CD4-positive, alpha-beta memory T cell (primary cell): Measurements from ENCODE around the gene GRHL1. TPM values are rescaled to one million over a fixed set of nuclear protein-coding genes. Genes with fewer than 3 reads are reported as not detected.
A peak's percentile ranks its signal among the peaks of the same experiment; 100 is the strongest.
"Not testable (repeated sequence)": the region's sequence is repeated elsewhere in the genome, so short reads cannot be mapped to it uniquely, and the experiment has no call there.

Experiments used
- CTCF ChIA-PET: fragments of 350-600 bp; sonication (Branson Sonifier 250); formaldehyde crosslinking; loops from one replicate; lab custom pipeline; 2021; ENCODE audit warnings: inconsistent platforms; ENCODE audit not compliant: partially characterized antibody; lab: Charles Lee
- POLR2A ChIA-PET: fragments of 350-600 bp; sonication (Branson Sonifier 250); formaldehyde crosslinking; loops from one replicate; lab custom pipeline; 2021; ENCODE audit not compliant: partially characterized antibody; lab: Charles Lee
- DNase-seq, 5 donors: peaks; one replicate each; pipeline versions ENCODE4 v3.0.0 to v3.0.0-alpha.2; 2020 to 2022; ENCODE audit warnings: mixed read lengths in 1 of 5
- H3K27ac ChIP-seq: one replicate; pipeline ENCODE4 v1.7.0; 2013; ENCODE audit warnings: low read depth, low read length
- H3K27me3 ChIP-seq: 2 replicates; pipeline ENCODE4 v1.7.0; 2013; ENCODE audit warnings: mild to moderate bottlenecking, low read length, moderate library complexity; ENCODE audit not compliant: insufficient read depth
- H3K36me3 ChIP-seq: 2 replicates; pipeline ENCODE4 v1.7.0; 2013; ENCODE audit warnings: mild to moderate bottlenecking, low read length, moderate library complexity; ENCODE audit not compliant: insufficient read depth
- H3K4me1 ChIP-seq: 2 replicates; pipeline ENCODE4 v1.7.0; 2013; ENCODE audit warnings: mild to moderate bottlenecking, low read length, moderate library complexity; ENCODE audit not compliant: insufficient read depth
- H3K4me3 ChIP-seq, 2 donors: one replicate each; pipeline ENCODE4 v1.7.0; 2013; ENCODE audit warnings: low read length in 2 of 2, mild to moderate bottlenecking in 1 of 2
- H3K9me3 ChIP-seq, 2 donors: one replicate each; pipeline ENCODE4 v1.7.0; 2013; ENCODE audit warnings: low read length in 2 of 2, control low read depth in 1 of 2; ENCODE audit not compliant: control insufficient read depth in 1 of 2
- H3K27ac Mint-ChIP-seq, 7 donors: one replicate each; pipeline ENCODE4 v1.8.0; 2020 to 2021; ENCODE audit warnings: mixed read lengths in 7 of 7, mild to moderate bottlenecking in 6 of 7, inconsistent platforms in 3 of 7, moderate library complexity in 3 of 7
- H3K27me3 Mint-ChIP-seq, 2 donors: one replicate each; pipeline ENCODE4 v1.8.0; 2020 to 2021; ENCODE audit warnings: mixed read lengths in 2 of 2
- H3K36me3 Mint-ChIP-seq, 2 donors: one replicate each; pipeline ENCODE4 v1.8.0; 2020 to 2021; ENCODE audit warnings: mixed read lengths in 2 of 2, inconsistent platforms in 1 of 2, mild to moderate bottlenecking in 1 of 2
- H3K4me1 Mint-ChIP-seq, 4 donors: one replicate each; pipeline ENCODE4 v1.8.0; 2020 to 2021; ENCODE audit warnings: mixed read lengths in 4 of 4, mild to moderate bottlenecking in 1 of 4
- H3K4me3 Mint-ChIP-seq, 8 donors: one replicate each; pipeline ENCODE4 v1.8.0; 2020 to 2021; ENCODE audit warnings: mixed read lengths in 8 of 8, mild to moderate bottlenecking in 7 of 8, moderate library complexity in 6 of 8, inconsistent platforms in 3 of 8
- H3K9me3 Mint-ChIP-seq, 8 donors: one replicate each; pipeline ENCODE4 v1.8.0; 2020 to 2021; ENCODE audit warnings: mixed read lengths in 8 of 8, mild to moderate bottlenecking in 5 of 8, inconsistent platforms in 3 of 8, moderate library complexity in 1 of 8
- intact Hi-C: fragments of 100-400 bp; cut with micrococcal nuclease; formaldehyde crosslinking; loops from one replicate; pipeline ENCODE4 v1.15.1; 2023
- polyA plus RNA-seq, 2 donors: library from polyadenylated mRNA; unstranded; fragments of 300-500 nt; fragmentation: Illumina TruSeq; gene quantifications; one replicate each; pipeline ENCODE4 v1.2.3, GENCODE V29; 2021
- total RNA-seq, 2 experiments: library from RNA; stranded (reverse); gene quantifications; one replicate each; pipeline ENCODE4 v1.2.3, GENCODE V29; 2021

The GRHL1 gene
- total and polyA plus RNA-seq, 4 experiments from 2014 or later = 0.14 to 0.49 (median 0.33) TPM

DNA sequence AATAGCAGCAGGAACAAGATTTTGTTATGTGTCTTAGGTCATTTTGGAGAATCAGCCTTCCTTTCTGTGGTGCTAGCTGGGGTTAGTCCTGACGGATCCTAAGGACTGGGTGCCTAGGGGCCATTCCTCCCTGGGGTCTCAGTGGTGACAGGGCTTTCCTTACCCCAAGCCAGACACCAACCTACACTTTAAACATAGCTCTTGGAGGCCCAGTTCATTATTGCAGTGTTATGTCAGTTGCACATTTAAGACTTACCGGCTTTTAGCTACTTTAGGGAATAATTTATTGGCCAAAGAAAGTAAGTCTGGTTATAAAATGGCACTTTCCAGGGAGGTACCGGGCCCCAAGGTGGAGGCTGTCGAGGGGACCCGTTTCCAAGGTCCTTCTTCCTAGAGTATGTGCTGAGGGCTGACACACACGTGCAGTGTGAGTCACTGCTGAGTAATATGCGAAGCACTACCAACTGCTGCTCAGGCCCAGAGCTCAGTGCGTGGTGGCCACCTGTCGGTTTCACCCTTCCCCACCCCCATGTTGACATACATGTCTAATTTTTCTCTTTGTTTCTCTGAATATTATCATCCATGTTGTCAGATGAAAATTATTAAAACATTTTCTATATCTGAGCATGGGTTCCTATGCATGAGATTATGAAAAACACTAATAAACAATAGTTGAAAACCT, 37.0 kb upstream of the GRHL1 start:
- Mint-ChIP-seq H3K27ac (no peak overlapping the region), H3K4me1 (no peaks in the 10 kb centered on the region), H3K4me3 (no peak overlapping the region), H3K9me3 (no peaks in the 10 kb centered on the region), H3K27me3 (no peaks in the 10 kb centered on the region), H3K36me3 (peaks cover 35 to 67% of the 10 kb centered on the region in 2 donors)
- Histone ChIP-seq H3K36me3 (peaks cover 20% of the 10 kb centered on the region), H3K27me3 (no peaks in the 10 kb centered on the region), H3K9me3 (no peaks in the 10 kb centered on the region), H3K4me1 (no peaks in the 10 kb centered on the region), H3K4me3 (no peak overlapping the region), H3K27ac (no peak overlapping the region)
- ChIA-PET CTCF (no interaction called here), POLR2A (no interaction called here)
- intact Hi-C loops = no loop called here
- DNase-seq = no peak

DNA sequence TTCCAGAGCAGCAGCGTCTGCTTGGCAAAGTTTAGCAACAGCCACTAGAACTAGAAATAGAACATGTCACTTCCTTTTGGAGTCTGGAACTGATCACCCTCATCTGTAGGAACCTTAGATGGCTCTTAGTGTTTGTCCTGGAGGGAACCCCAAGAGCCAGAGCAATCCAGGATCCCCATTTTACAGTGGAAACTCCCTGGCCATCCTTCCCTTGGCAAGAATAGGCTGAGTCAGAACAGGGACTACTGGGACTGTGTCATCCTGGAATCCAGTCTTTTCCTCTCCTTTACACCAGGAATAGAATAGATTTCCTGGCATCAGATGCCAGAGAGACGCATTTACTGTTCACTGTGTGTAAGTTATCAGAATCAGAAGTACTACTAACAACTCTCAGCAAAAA, 33.2 kb upstream of the GRHL1 start:
- ChIA-PET CTCF (no interaction called here), POLR2A (no interaction called here)
- no peak for DNase-seq
- Mint-ChIP-seq H3K36me3 (peaks cover 38 to 56% of the 10 kb centered on the region in 2 donors), H3K4me1 (no peaks in the 10 kb centered on the region), H3K4me3 (no peak overlapping the region), H3K27ac (peak overlapping the region in 2 of 7 donors; percentile 23 to 36), H3K27me3 (no peaks in the 10 kb centered on the region), H3K9me3 (no peaks in the 10 kb centered on the region)
- Histone ChIP-seq H3K27me3 (no peaks in the 10 kb centered on the region), H3K9me3 (no peaks in the 10 kb centered on the region), H3K4me1 (no peaks in the 10 kb centered on the region), H3K4me3 (no peak overlapping the region), H3K36me3 (peaks cover 10% of the 10 kb centered on the region), H3K27ac (no peak overlapping the region)
- intact Hi-C loops = no loop called here

DNA sequence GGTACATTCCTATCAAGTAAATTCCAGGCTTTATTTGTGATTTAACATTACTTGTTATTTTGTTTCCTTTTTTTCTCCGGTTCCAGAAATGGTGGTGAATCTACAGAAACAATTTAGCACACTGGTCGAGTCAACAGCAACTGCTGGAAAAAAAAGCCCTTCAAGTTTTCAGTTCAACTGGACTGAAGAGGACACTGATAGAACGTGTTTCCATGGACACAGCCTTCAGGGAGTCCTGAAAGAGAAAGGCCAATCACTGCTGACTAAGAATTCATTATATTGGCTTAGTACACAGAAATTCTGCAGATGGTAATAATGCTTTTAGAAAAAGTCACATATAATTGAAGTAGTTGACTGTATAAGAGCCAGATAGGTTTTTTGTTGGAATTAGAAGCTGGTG, 32.0 kb upstream of the GRHL1 start:
- no peaks in the 10 kb centered on the region for H3K4me1 ChIP-seq
- ChIA-PET CTCF (no interaction called here), POLR2A (no interaction called here)
- intact Hi-C loops = no loop called here
- peaks cover 10% of the 10 kb centered on the region for H3K36me3 ChIP-seq
- H3K27me3 ChIP-seq = no peaks in the 10 kb centered on the region
- Mint-ChIP-seq H3K36me3 (peaks cover 33 to 56% of the 10 kb centered on the region in 2 donors), H3K4me3 (no peak overlapping the region), H3K4me1 (no peaks in the 10 kb centered on the region), H3K27ac (no peak overlapping the region), H3K9me3 (no peaks in the 10 kb centered on the region), H3K27me3 (no peaks in the 10 kb centered on the region)
- no peaks in the 10 kb centered on the region for H3K9me3 ChIP-seq
- no peak overlapping the region for H3K27ac ChIP-seq
- no peak overlapping the region for H3K4me3 ChIP-seq
- DNase-seq = no peak

DNA sequence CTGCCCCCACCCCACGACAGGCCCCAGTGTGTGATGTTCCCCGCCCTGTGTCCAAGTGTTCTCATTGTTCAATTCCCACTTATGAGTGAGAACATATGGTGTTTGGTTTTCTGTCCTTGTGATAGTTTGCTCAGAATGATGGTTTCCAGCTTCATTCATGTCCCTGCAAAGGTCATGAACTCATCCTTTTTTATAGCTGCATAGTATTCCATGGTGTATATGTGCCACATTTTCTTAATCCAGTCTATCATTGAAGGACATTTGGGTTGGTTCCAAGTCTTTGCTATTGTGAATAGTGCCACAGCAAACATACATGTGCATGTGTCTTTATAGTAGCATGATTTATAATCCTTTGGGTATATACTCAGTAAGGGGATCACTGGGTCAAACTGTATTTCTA, 24.5 kb upstream of the GRHL1 start:
- H3K27ac Mint-ChIP-seq, H3K4me3 Mint-ChIP-seq, H3K9me3 Mint-ChIP-seq, CTCF ChIA-PET, H3K4me1 ChIP-seq, H3K27me3 Mint-ChIP-seq, H3K4me3 ChIP-seq, H3K27ac ChIP-seq, POLR2A ChIA-PET, H3K27me3 ChIP-seq, H3K4me1 Mint-ChIP-seq, intact Hi-C loops, H3K36me3 ChIP-seq, H3K9me3 ChIP-seq, DNase-seq: not testable (repeated sequence)
- peaks cover 51 to 64% of the 10 kb centered on the region in 2 donors for H3K36me3 Mint-ChIP-seq

DNA sequence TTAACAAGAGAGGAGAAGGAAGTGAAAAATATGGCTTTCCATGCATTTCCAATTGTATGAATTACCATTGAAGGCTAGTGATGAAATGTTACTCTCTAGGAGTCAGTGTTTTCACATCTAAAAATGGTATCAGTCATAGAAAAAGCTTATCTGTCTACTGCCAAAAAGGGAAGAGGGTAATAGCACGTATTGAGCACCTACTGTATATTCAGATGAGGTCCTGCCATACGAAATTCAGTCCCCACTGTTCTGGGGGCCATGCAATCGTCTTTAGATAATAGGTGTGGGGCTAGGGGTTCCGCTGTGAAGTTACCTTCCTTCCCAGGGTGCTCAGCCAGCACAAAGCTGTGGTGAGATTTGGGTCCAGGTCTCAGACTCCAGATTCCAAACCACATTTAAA, 14.2 kb upstream of the GRHL1 start:
- Histone ChIP-seq H3K27ac (no peak overlapping the region), H3K36me3 (no peaks in the 10 kb centered on the region), H3K9me3 (no peaks in the 10 kb centered on the region), H3K27me3 (no peaks in the 10 kb centered on the region), H3K4me1 (no peaks in the 10 kb centered on the region), H3K4me3 (no peak overlapping the region)
- H3K36me3 Mint-ChIP-seq = peaks cover 11 to 18% of the 10 kb centered on the region in 2 donors
- H3K27me3 Mint-ChIP-seq = no peaks in the 10 kb centered on the region
- intact Hi-C loops = no loop called here
- peak overlapping the region in 2 of 7 donors; percentile 11 to 17 for H3K27ac Mint-ChIP-seq
- H3K4me3 Mint-ChIP-seq = no peak overlapping the region
- CTCF ChIA-PET = interaction anchor here (1.0 kb wide), 1 partner anchor 35 kb away, joined by 3 read pairs; no protein-coding TSS in a partner anchor
- H3K4me1 Mint-ChIP-seq = no peaks in the 10 kb centered on the region
- H3K9me3 Mint-ChIP-seq = no peaks in the 10 kb centered on the region
- POLR2A ChIA-PET = no interaction called here
- DNase-seq = no peak

- no peaks in the 10 kb centered on the region for H3K36me3 ChIP-seq
- Mint-ChIP-seq H3K36me3 (peaks cover 7 to 10% of the 10 kb centered on the region in 2 donors), H3K4me3 (no peak overlapping the region), H3K4me1 (no peaks in the 10 kb centered on the region), H3K27ac (no peak overlapping the region), H3K9me3 (no peaks in the 10 kb centered on the region), H3K27me3 (no peaks in the 10 kb centered on the region)
- no peak overlapping the region for H3K4me3 ChIP-seq
- no peaks in the 10 kb centered on the region for H3K9me3 ChIP-seq
- intact Hi-C loops = no loop called here
- H3K27me3 ChIP-seq = no peaks in the 10 kb centered on the region
- DNase-seq = no peak
- H3K4me1 ChIP-seq = no peaks in the 10 kb centered on the region
- no peak overlapping the region for H3K27ac ChIP-seq
- ChIA-PET POLR2A (no interaction called here), CTCF (interaction anchor here (1.0 kb wide), 1 partner anchor 36 kb away, joined by 3 read pairs; no protein-coding TSS in a partner anchor)
These were observed 13.5 kb upstream of the GRHL1 start for GRCh38 chr2:9937968-9938367.

DNA sequence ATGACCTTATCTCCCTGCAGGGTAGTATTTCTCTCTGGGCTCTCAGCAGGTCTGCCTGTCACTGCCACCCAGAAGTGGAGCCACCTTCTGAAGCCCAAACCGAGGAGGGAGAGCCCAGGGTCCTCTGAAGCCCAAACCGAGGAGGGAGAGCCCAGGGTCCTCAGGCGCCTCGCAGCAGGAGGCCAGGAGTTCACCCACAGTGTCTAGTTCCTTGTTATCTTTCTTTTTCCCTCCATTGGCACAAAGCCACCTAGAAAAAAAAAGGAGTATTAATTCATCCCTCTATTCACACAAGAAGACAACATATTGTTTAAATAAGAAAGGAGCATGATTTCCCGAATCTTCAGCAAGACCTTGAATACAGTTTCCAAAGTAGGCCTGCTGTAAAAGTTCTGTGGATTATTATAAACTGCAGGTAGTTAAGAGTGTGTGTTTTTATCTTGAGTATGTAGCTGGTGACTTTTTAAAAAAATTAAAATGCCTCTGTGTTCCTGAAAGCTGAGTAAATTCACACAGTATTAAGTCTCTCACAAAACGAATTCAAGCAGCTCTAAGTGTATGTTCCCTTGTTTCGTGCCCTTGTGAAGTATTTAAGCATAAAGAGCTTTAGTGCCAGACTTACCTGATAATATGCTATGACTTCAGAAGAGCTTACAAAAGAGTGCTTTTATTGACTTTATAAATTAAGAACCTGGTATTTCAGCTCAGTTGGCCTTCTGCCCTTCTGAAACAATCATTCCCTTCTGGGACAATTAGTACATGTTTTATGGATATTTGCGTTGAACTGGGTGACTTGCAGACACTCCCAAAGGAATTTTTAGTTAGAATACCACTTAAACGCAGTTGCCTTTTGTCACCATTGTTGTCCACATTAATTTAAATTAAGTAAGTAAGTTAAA, 11.7 kb upstream of the GRHL1 start:
- intact Hi-C loops = no loop called here
- no peaks in the 10 kb centered on the region for H3K27me3 Mint-ChIP-seq
- no peak overlapping the region for H3K27ac ChIP-seq
- H3K9me3 Mint-ChIP-seq = no peaks in the 10 kb centered on the region
- no peak overlapping the region for H3K4me3 Mint-ChIP-seq
- no peaks in the 10 kb centered on the region for H3K9me3 ChIP-seq
- H3K4me1 Mint-ChIP-seq = no peaks in the 10 kb centered on the region
- no peak overlapping the region for H3K4me3 ChIP-seq
- no peaks in the 10 kb centered on the region for H3K36me3 ChIP-seq
- POLR2A ChIA-PET = no interaction called here
- H3K36me3 Mint-ChIP-seq = no peaks in the 10 kb centered on the region
- no peak overlapping the region for H3K27ac Mint-ChIP-seq
- no peaks in the 10 kb centered on the region for H3K4me1 ChIP-seq
- H3K27me3 ChIP-seq = no peaks in the 10 kb centered on the region
- CTCF ChIA-PET = interaction anchor here (1.2 kb wide), 1 partner anchor 45 kb away, joined by 5 read pairs; no protein-coding TSS in a partner anchor
- DNase-seq = no peak
